OCI-LY1 (cell line): ENCODE results near the gene TRMT6.

Experiments used
- CTCF ChIP-seq: fragments of 200-600 bp; sonication (generic), shearing (Covaris generic); IDR thresholded peaks from 2 replicates; pipeline ENCODE4 v1.5.1; 2017; ENCODE audit warnings: mild to moderate bottlenecking, antibody characterized with exemption, low read length, moderate library complexity, mixed read lengths
- EZH2 ChIP-seq: fragments of 200-600 bp; sonication (generic), shearing (Covaris generic); IDR thresholded peaks from 2 replicates; pipeline ENCODE4 v1.8.0; 2017; ENCODE audit warnings: borderline replicate concordance, mixed run types, mild to moderate bottlenecking, antibody characterized with exemption, low read length, moderate library complexity, mixed read lengths

- TF ChIP-seq CTCF = no peak
- TF ChIP-seq EZH2 = no peak
Observed at GRCh38 chr20:5974531-5974930, 24.2 kb upstream of the TRMT6 start.
